Large intestine (tissue), 3 donors: ENCODE results near the gene FRMD4B. TPM values are rescaled to one million over a fixed set of nuclear protein-coding genes. Genes with fewer than 3 reads are reported as not detected.

Experiments
- DNase-seq, 2 donors: peaks; one replicate each; pipeline versions ENCODE4 v3.0.0 to v3.0.0-alpha.2; 2013
- H3K27ac ChIP-seq: one replicate; pipeline ENCODE4 v1.5.1; 2013; ENCODE audit warnings: low read length
- H3K27me3 ChIP-seq: 2 replicates; pipeline ENCODE4 v1.6.1; 2013; ENCODE audit warnings: low read length; ENCODE audit not compliant: control insufficient read depth, insufficient read depth
- H3K36me3 ChIP-seq: 2 replicates; pipeline ENCODE4 v1.6.1; 2013; ENCODE audit warnings: low read length; ENCODE audit not compliant: control insufficient read depth, insufficient read depth
- H3K4me1 ChIP-seq: one replicate; pipeline ENCODE4 v1.6.1; 2013; ENCODE audit warnings: low read length; ENCODE audit not compliant: control insufficient read depth, insufficient read depth
- H3K4me3 ChIP-seq: one replicate; pipeline ENCODE4 v1.5.1; 2013; ENCODE audit warnings: low read length
- H3K9me3 ChIP-seq: one replicate; pipeline ENCODE4 v1.6.1; 2013; ENCODE audit warnings: mild to moderate bottlenecking, low read depth, low read length, moderate library complexity; ENCODE audit not compliant: control insufficient read depth
- WGBS: methylation state at CpG from one replicate; pipeline ENCODE4 v1.1.5; 2013; ENCODE audit warnings: low lambda C conversion rate; ENCODE audit not compliant: insufficient coverage; 5-methylcytosine and 5-hydroxymethylcytosine counted together
- polyA plus RNA-seq: library from polyadenylated mRNA; unstranded; fragments of 120-200 nt; gene quantifications from one replicate; pipeline ENCODE4 v1.2.1, GENCODE V29; 2013

Gene FRMD4B
- polyA plus RNA-seq, 1 donor = 15.7 TPM

GRCh38 chr3:69352305-69353087, 33.4 kb downstream of the FRMD4B start:
- Histone ChIP-seq H3K27ac (no peak overlapping the region), H3K4me3 (no peak overlapping the region), H3K9me3 (no peaks in the 10 kb centered on the region), H3K27me3 (peaks cover 2% of the 10 kb centered on the region), H3K4me1 (no peaks in the 10 kb centered on the region), H3K36me3 (no peaks in the 10 kb centered on the region)
- WGBS = no CpG with 5 or more reads among the region's 6 CpGs
- no peak for DNase-seq

GRCh38 chr3:69343875-69344274, 42.0 kb downstream of the FRMD4B start:
- WGBS = no CpG with 5 or more reads among the region's 4 CpGs

GRCh38 chr3:69342074-69342473, 43.8 kb downstream of the FRMD4B start:
- no peaks in the 10 kb centered on the region for H3K36me3 ChIP-seq
- H3K27me3 ChIP-seq = no peaks in the 10 kb centered on the region
- H3K4me3 ChIP-seq = no peak overlapping the region
- H3K4me1 ChIP-seq = no peaks in the 10 kb centered on the region
- peak in 1 of 2 donors; percentile 37 for DNase-seq
- H3K9me3 ChIP-seq = no peaks in the 10 kb centered on the region
- no peak overlapping the region for H3K27ac ChIP-seq

More at GRCh38 chr3:69343875-69344274, 42.0 kb downstream of the FRMD4B start:
- Histone ChIP-seq H3K9me3 (no peaks in the 10 kb centered on the region), H3K27ac (no peak overlapping the region), H3K27me3 (no peaks in the 10 kb centered on the region), H3K4me3 (no peak overlapping the region), H3K4me1 (no peaks in the 10 kb centered on the region), H3K36me3 (no peaks in the 10 kb centered on the region)
- DNase-seq = no peak

- no peaks in the 10 kb centered on the region for H3K36me3 ChIP-seq
- no peaks in the 10 kb centered on the region for H3K27me3 ChIP-seq
- H3K27ac ChIP-seq = no peak overlapping the region
- H3K4me1 ChIP-seq = no peaks in the 10 kb centered on the region
- no peak overlapping the region for H3K4me3 ChIP-seq
- H3K9me3 ChIP-seq = no peaks in the 10 kb centered on the region
- no peak for DNase-seq
- WGBS = no CpG with 5 or more reads among the region's 1 CpG
Measured at GRCh38 chr3:69339760-69340159, 46.1 kb downstream of the FRMD4B start.

- peak in 1 of 2 donors; percentile 22 for DNase-seq
- Histone ChIP-seq H3K9me3 (no peaks in the 10 kb centered on the region), H3K27me3 (no peaks in the 10 kb centered on the region), H3K36me3 (no peaks in the 10 kb centered on the region), H3K4me1 (no peaks in the 10 kb centered on the region), H3K4me3 (no peak overlapping the region), H3K27ac (no peak overlapping the region)
- WGBS = 73% methylated on average over 2 of the region's 4 CpGs
Measured at GRCh38 chr3:69338911-69339310, 47.0 kb downstream of the FRMD4B start.

GRCh38 chr3:69332934-69333333, 53.0 kb downstream of the FRMD4B start:
- H3K27ac ChIP-seq = no peak overlapping the region
- WGBS = no CpG with 5 or more reads among the region's 2 CpGs
- H3K27me3 ChIP-seq = no peaks in the 10 kb centered on the region
- DNase-seq = no peak
- no peaks in the 10 kb centered on the region for H3K36me3 ChIP-seq
- H3K9me3 ChIP-seq = no peaks in the 10 kb centered on the region
- H3K4me3 ChIP-seq = no peak overlapping the region
- H3K4me1 ChIP-seq = no peaks in the 10 kb centered on the region

GRCh38 chr3:69330891-69331400, 54.9 kb downstream of the FRMD4B start:
- Histone ChIP-seq H3K4me1 (no peaks in the 10 kb centered on the region), H3K27me3 (no peaks in the 10 kb centered on the region), H3K4me3 (no peak overlapping the region), H3K9me3 (no peaks in the 10 kb centered on the region), H3K36me3 (no peaks in the 10 kb centered on the region), H3K27ac (no peak overlapping the region)
- WGBS = 89% methylated on average over 6 of the region's 10 CpGs
- DNase-seq = peak in 1 of 2 donors; percentile 31

GRCh38 chr3:69329892-69330291, 56.0 kb downstream of the FRMD4B start:
- 80% methylated on average over 1 of the region's 1 CpG for WGBS
- no peak overlapping the region for H3K27ac ChIP-seq
- no peaks in the 10 kb centered on the region for H3K27me3 ChIP-seq
- no peaks in the 10 kb centered on the region for H3K9me3 ChIP-seq
- no peak overlapping the region for H3K4me3 ChIP-seq
- no peak for DNase-seq
- no peaks in the 10 kb centered on the region for H3K4me1 ChIP-seq
- no peaks in the 10 kb centered on the region for H3K36me3 ChIP-seq

- DNase-seq = no peak
- no CpG with 5 or more reads among the region's 3 CpGs for WGBS
- no peaks in the 10 kb centered on the region for H3K4me1 ChIP-seq
Measured at GRCh38 chr3:69328963-69329302, 57.0 kb downstream of the FRMD4B start.

GRCh38 chr3:69328103-69328962, 57.6 kb downstream of the FRMD4B start:
- no peaks in the 10 kb centered on the region for H3K4me1 ChIP-seq
- no peaks in the 10 kb centered on the region for H3K9me3 ChIP-seq
- no peaks in the 10 kb centered on the region for H3K27me3 ChIP-seq
- DNase-seq = peak in 1 of 2 donors; percentile 16
- no peak overlapping the region for H3K4me3 ChIP-seq
- WGBS = 59% methylated on average over 2 of the region's 4 CpGs
- no peak overlapping the region for H3K27ac ChIP-seq
- no peaks in the 10 kb centered on the region for H3K36me3 ChIP-seq

More at GRCh38 chr3:69328963-69329302, 57.0 kb downstream of the FRMD4B start:
- H3K36me3 ChIP-seq = no peaks in the 10 kb centered on the region
- no peak overlapping the region for H3K27ac ChIP-seq
- no peaks in the 10 kb centered on the region for H3K9me3 ChIP-seq
- no peak overlapping the region for H3K4me3 ChIP-seq
- no peaks in the 10 kb centered on the region for H3K27me3 ChIP-seq
